Measurements from ENCODE around the gene PRLH.

- no peak for TF ChIP-seq YY1 (IDR thresholded peaks at IDR 0.05; ENCODE audit: insufficient read depth, insufficient read length)
- no peak for TF ChIP-seq ZNF274 (IDR thresholded peaks at IDR 0.05; ENCODE audit: low read depth, low read length)
- TF ChIP-seq SUZ12 (IDR thresholded peaks at IDR 0.05; ENCODE audit: extremely low read depth, insufficient read depth, insufficient read length): no peak
Measured at GRCh38 chr2:237590272-237591140, 24.1 kb downstream of the PRLH start, which contains the start of gene RAB17.

Data from NT2/D1 (cell line).